HCT116 (cell line): ENCODE measurements around the gene TRPM8. TPM values are rescaled to one million over a fixed set of nuclear protein-coding genes. Genes with fewer than 3 reads are reported as not detected.

Experiments
- ATAC-seq: fragments of 200-7000 bp; cut with Tn5 transposase; 2 replicates; pipeline ENCODE4 v1.9.1; 2020; ENCODE audit warnings: mild to moderate bottlenecking, moderate library complexity
- BruUV-seq: library from RNA; stranded (reverse); fragments of 400-500 nt; replicated peaks from 2 replicates; lab custom pipeline; 2021; lab: Mats Ljungman, UMichigan
- CTCF ChIA-PET: fragments of 300-600 bp; sonication (Branson Sonifier 250); formaldehyde crosslinking; loops from one replicate; lab custom pipeline; 2021; ENCODE audit warnings: antibody characterized with exemption; lab: Charles Lee
- POLR2A ChIA-PET: fragments of 300-600, 350-600 bp; sonication (Branson Sonifier 250); formaldehyde crosslinking; loops from one replicate; lab custom pipeline; 2021; ENCODE audit warnings: antibody characterized with exemption; lab: Charles Lee
- RAD21 ChIA-PET, 2 experiments: fragments of 300-600 bp; sonication (Branson Sonifier 250); formaldehyde crosslinking; loops; one replicate each; lab custom pipeline; 2023; ENCODE audit warnings: low total read pairs in 2 of 2; ENCODE audit not compliant: uncharacterized antibody in 2 of 2, unreplicated experiment in 2 of 2, low non-redundant PET in 1 of 2; lab: Charles Lee
- DNase-seq: peaks from one replicate; pipeline ENCODE4 v3.0.0-alpha.2; 2010; ENCODE audit warnings: low read depth, low spot score
- H2AFZ ChIP-seq: fragments of 200-600 bp; shearing (Covaris generic), sonication (generic); 2 replicates; pipeline ENCODE4 v1.6.1; 2017; ENCODE audit warnings: low read depth, mixed run types, mixed read lengths, antibody characterized with exemption, low read length; ENCODE audit not compliant: poor library complexity, severe bottlenecking
- H3K27ac ChIP-seq: 2 replicates; pipeline ENCODE4 v1.5.1; 2012; ENCODE audit warnings: low read depth, low read length
- H3K27me3 ChIP-seq: fragments of 200-600 bp; sonication (generic); 2 replicates; pipeline ENCODE4 v1.6.1; 2016; ENCODE audit warnings: mixed run types, low read length, mixed read lengths; ENCODE audit not compliant: insufficient read depth
- H3K36me3 ChIP-seq, 2 experiments: fragments of 200-500 bp in 1 of 2; fragments of 200-600 bp in 1 of 2; sonication (Bioruptor generic) in 1 of 2; sonication (generic) in 1 of 2; 2 replicates each; pipeline versions ENCODE4 v1.5.1 to v1.6.1; 2014 to 2016; ENCODE audit warnings: low read length in 2 of 2, inconsistent platforms in 1 of 2, mixed read lengths in 1 of 2, mixed run types in 1 of 2; ENCODE audit not compliant: insufficient read depth in 2 of 2, control insufficient read depth in 1 of 2
- H3K4me1 ChIP-seq, 2 experiments: fragments of 200-600 bp in 1 of 2; sonication (generic) in 1 of 2; 2 replicates each; pipeline versions ENCODE4 v1.5.1 to v1.6.1; 2012 to 2017; ENCODE audit warnings: low read length in 2 of 2, inconsistent platforms in 1 of 2, mild to moderate bottlenecking in 1 of 2, mixed read lengths in 1 of 2, mixed run types in 1 of 2, moderate library complexity in 1 of 2; ENCODE audit not compliant: insufficient read depth in 2 of 2, control insufficient read depth in 1 of 2
- H3K4me2 ChIP-seq: fragments of 200-600 bp; sonication (generic); 2 replicates; pipeline ENCODE4 v1.6.1; 2017; ENCODE audit warnings: mixed run types, low read length, mixed read lengths
- H3K4me3 ChIP-seq, 2 experiments: fragments of 200-600 bp in 1 of 2; sonication (generic) in 1 of 2; replicated peaks in 1 of 2; 2 replicates each; pipeline ENCODE4 v1.5.1; 2011 to 2016; ENCODE audit warnings: low read length in 2 of 2, control low read depth in 1 of 2, low read depth in 1 of 2, mild to moderate bottlenecking in 1 of 2, mixed read lengths in 1 of 2, mixed run types in 1 of 2
- H3K79me2 ChIP-seq: fragments of 200-600 bp; sonication (generic); 2 replicates; pipeline ENCODE4 v1.6.1; 2017; ENCODE audit warnings: mild to moderate bottlenecking, mixed run types, low read length, moderate library complexity, mixed read lengths; ENCODE audit not compliant: insufficient read depth
- H3K9ac ChIP-seq: fragments of 200-600 bp; sonication (generic); 2 replicates; pipeline ENCODE4 v1.6.1; 2016; ENCODE audit warnings: low read length, mixed read lengths
- H3K9me2 ChIP-seq: fragments of 200-600 bp; sonication (generic), shearing (Covaris generic); 2 replicates; pipeline ENCODE4 v1.6.1; 2017; ENCODE audit warnings: mixed run types, mild to moderate bottlenecking, moderate library complexity; ENCODE audit not compliant: insufficient read depth
- H3K9me3 ChIP-seq, 2 experiments: fragments of 200-500 bp in 1 of 2; fragments of 200-600 bp in 1 of 2; sonication (Bioruptor generic) in 1 of 2; sonication (generic) in 1 of 2; 2 replicates each; pipeline ENCODE4 v1.6.1; 2014 to 2017; ENCODE audit warnings: low read length in 2 of 2, mixed read lengths in 2 of 2, inconsistent platforms in 1 of 2, low read depth in 1 of 2, mild to moderate bottlenecking in 1 of 2, mixed run types in 1 of 2, moderate library complexity in 1 of 2; ENCODE audit not compliant: control insufficient read depth in 1 of 2, insufficient read depth in 1 of 2
- H4K20me1 ChIP-seq: fragments of 200-600 bp; sonication (generic), shearing (Covaris generic); 2 replicates; pipeline ENCODE4 v1.6.1; 2017; ENCODE audit warnings: mixed run types, mild to moderate bottlenecking, moderate library complexity; ENCODE audit not compliant: insufficient read depth
- CBX3 ChIP-seq: IDR thresholded peaks from 2 replicates; pipeline ENCODE4 v1.6.1; 2012; ENCODE audit warnings: low read depth
- CEBPB ChIP-seq: IDR thresholded peaks from 2 replicates; pipeline ENCODE4 v1.6.1; 2012; ENCODE audit warnings: low read depth
- EZH2phosphoT487 ChIP-seq: fragments of 200-600 bp; IDR thresholded peaks from 2 replicates; pipeline ENCODE4 v1.6.1; 2018; ENCODE audit warnings: antibody characterized with exemption, borderline replicate concordance
- FOSL1 ChIP-seq: IDR thresholded peaks from 2 replicates; pipeline ENCODE4 v1.6.1; 2012; ENCODE audit warnings: low read depth
- JUND ChIP-seq: IDR thresholded peaks from 2 replicates; pipeline ENCODE4 v1.6.1; 2012
- POLR2A ChIP-seq: IDR thresholded peaks from 2 replicates; pipeline ENCODE4 v1.7.0; 2011; ENCODE audit warnings: borderline replicate concordance; ENCODE audit not compliant: insufficient read depth, insufficient read length; ENCODE audit errors: extremely low read depth
- RAD21 ChIP-seq: IDR thresholded peaks from 2 replicates; pipeline ENCODE4 v1.6.1; 2012; ENCODE audit warnings: low read depth, mild to moderate bottlenecking
- SP1 ChIP-seq: IDR thresholded peaks from 2 replicates; pipeline ENCODE4 v1.6.1; 2012; ENCODE audit warnings: low read depth
- SRF ChIP-seq: IDR thresholded peaks from 2 replicates; pipeline ENCODE4 v1.6.1; 2012; ENCODE audit warnings: low read depth
- YY1 ChIP-seq: IDR thresholded peaks from 2 replicates; pipeline ENCODE4 v1.6.1; 2011; ENCODE audit warnings: low read length, low read depth, moderate library complexity, mild to moderate bottlenecking; ENCODE audit not compliant: insufficient replicate concordance; ENCODE audit errors: extremely low read depth
- ZNF274 ChIP-seq: fragments of 200-500 bp; sonication (Bioruptor generic); IDR thresholded peaks from 2 replicates; pipeline ENCODE4 v1.6.1; 2014; ENCODE audit warnings: mild to moderate bottlenecking, low read depth, low read length, inconsistent platforms
- intact Hi-C: fragments of 100-400 bp; cut with micrococcal nuclease; formaldehyde crosslinking; loops from 2 replicates; pipeline ENCODE4 v1.10.0; 2022
- total RNA-seq: library from RNA; stranded (reverse); gene quantifications from one replicate; pipeline ENCODE4 v1.2.1, GENCODE V29; 2021; ENCODE audit not compliant: unreplicated experiment
- TF ChIP-seq, protein P1 (sequence below): IDR thresholded peaks from 2 replicates; pipeline ENCODE4 v1.6.1; 2012
- TF ChIP-seq, protein P2 (sequence below): IDR thresholded peaks from 2 replicates; pipeline ENCODE4 v1.6.1; 2011; ENCODE audit warnings: mild to moderate bottlenecking, low read length, moderate library complexity; ENCODE audit not compliant: insufficient replicate concordance; ENCODE audit errors: extremely low read depth

The TRPM8 gene
- total RNA-seq, 1 experiment from 2014 or later, result 0.39 TPM

DNA sequence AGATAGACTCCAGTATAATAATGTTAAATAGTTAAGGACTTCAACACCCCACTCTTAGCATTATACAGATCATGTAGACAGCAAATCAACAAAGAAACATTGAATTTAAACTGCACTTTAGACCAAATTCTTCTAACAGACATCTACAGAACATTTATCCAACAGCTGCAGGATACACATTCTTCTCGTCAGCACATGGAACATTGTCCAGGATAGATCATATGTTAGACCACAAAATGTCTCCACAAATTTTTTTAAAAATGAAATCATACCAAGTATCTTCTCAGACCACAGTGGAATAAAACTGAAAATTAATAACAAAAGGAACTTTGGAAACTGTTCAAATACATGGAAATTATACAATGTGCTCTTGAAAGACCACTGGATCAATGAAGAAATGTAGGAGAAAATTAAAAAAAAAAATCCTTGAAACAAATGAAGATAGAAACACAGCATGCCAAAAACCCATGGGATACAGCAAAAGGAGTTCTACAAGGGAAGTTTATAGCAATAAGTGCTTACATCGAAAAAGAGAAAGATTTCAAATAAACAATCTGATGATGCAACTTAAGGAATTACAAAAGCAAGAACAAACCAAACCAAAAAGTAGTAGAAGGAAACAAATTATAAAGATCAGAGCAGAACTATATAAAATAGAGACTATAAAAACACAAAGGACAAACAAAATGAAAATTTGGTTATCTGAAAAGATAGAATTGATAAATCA lies 121.1 kb downstream of the TRPM8 start (continued):
- TF ChIP-seq, protein P1, sequence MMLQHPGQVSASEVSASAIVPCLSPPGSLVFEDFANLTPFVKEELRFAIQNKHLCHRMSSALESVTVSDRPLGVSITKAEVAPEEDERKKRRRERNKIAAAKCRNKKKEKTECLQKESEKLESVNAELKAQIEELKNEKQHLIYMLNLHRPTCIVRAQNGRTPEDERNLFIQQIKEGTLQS, result no peak
- TF ChIP-seq CEBPB, result no peak
- no peak for TF ChIP-seq CBX3
- no peak for TF ChIP-seq POLR2A
- TF ChIP-seq EZH2phosphoT487, result no peak
- TF ChIP-seq SRF, result no peak

- peaks cover 4 to 15% of the 10 kb centered on the region in 2 experiments; a peak in 3 of 4 replicates for H3K4me1 ChIP-seq
- H3K27me3 ChIP-seq, result no peaks in the 10 kb centered on the region
- H4K20me1 ChIP-seq, result no peaks in the 10 kb centered on the region
- DNase-seq, result peak; percentile 18
- BruUV-seq, result no TSS peak
- H3K4me3 ChIP-seq, result no peak overlapping the region
- no peaks in the 10 kb centered on the region for H3K9me3 ChIP-seq
- RAD21 ChIA-PET, result no interaction called here
- peak overlapping the region; percentile 82 for H2AFZ ChIP-seq
- intact Hi-C loops, result no loop called here
- peak; percentile 59 for TF ChIP-seq JUND
- TF ChIP-seq YY1, result no peak
- 0 out of 2 replicates have a peak, but pooled peaks have one; percentile 28 for TF ChIP-seq SP1
- TF ChIP-seq POLR2A, result no peak
- TF ChIP-seq CBX3, result peak; percentile 65
- TF ChIP-seq ZNF274, result no peak
- 0 out of 2 replicates have a peak, but pooled peaks have one; percentile 11 for TF ChIP-seq RAD21
- no peak for TF ChIP-seq SRF
- TF ChIP-seq FOSL1, result peak; percentile 57; the same call in 1 of the 2 replicates
- TF ChIP-seq CEBPB, result peak; percentile 20; the same call in 1 of the 2 replicates
- TF ChIP-seq, protein P2, sequence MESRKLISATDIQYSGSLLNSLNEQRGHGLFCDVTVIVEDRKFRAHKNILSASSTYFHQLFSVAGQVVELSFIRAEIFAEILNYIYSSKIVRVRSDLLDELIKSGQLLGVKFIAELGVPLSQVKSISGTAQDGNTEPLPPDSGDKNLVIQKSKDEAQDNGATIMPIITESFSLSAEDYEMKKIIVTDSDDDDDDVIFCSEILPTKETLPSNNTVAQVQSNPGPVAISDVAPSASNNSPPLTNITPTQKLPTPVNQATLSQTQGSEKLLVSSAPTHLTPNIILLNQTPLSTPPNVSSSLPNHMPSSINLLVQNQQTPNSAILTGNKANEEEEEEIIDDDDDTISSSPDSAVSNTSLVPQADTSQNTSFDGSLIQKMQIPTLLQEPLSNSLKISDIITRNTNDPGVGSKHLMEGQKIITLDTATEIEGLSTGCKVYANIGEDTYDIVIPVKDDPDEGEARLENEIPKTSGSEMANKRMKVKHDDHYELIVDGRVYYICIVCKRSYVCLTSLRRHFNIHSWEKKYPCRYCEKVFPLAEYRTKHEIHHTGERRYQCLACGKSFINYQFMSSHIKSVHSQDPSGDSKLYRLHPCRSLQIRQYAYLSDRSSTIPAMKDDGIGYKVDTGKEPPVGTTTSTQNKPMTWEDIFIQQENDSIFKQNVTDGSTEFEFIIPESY, result no peak
- TF ChIP-seq, all 23 proteins: peak for 6
- H3K27ac ChIP-seq, result no peak overlapping the region
- no peaks in the 10 kb centered on the region for H3K36me3 ChIP-seq
- H3K9me2 ChIP-seq, result no peaks in the 10 kb centered on the region
- H3K79me2 ChIP-seq, result no peaks in the 10 kb centered on the region
- ChIA-PET CTCF (no interaction called here), POLR2A (no interaction called here)
- H3K4me2 ChIP-seq, result peak overlapping the region; percentile 51
- ATAC-seq, result peak; percentile 64
- H3K9ac ChIP-seq, result no peak overlapping the region
These were observed 127.0 kb downstream of the TRPM8 start for GRCh38 chr2:234044157-234044556.
